D721Med (cell line): ENCODE results near the gene ZBED4.

Experiments
- DNase-seq: peaks from one replicate; pipeline ENCODE4 v3.0.0; 2011; ENCODE audit warnings: low spot score; ENCODE audit not compliant: insufficient read length
- FAIRE-seq: peaks from 2 replicates; lab custom pipeline; 2011; peaks lifted over from hg19 to GRCh38; lab: Jason Lieb, UNC
- TF ChIP-seq, protein P1 (sequence below): IDR thresholded peaks from 2 replicates; pipeline ENCODE4 v1.5.1; 2012; ENCODE audit warnings: mild to moderate bottlenecking, control low read depth; ENCODE audit not compliant: insufficient read depth; ENCODE audit errors: missing control alignments

The ZBED4 gene

DNA sequence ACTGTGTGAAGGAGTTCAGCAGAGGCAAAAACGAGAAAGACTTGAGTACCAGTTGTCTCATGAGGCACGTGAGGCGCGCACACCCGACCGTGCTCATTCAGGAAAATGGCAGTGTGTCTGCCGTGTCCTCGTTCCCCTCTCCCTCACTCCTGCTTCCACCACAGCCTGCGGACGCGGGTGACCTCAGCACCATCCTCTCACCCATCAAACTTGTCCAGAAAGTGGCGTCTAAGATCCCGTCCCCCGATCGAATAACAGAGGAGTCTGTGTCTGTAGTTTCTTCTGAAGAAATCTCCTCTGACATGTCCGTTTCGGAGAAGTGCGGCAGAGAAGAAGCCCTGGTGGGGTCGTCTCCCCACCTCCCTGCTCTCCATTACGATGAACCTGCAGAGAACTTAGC lies 30.4 kb downstream of the ZBED4 start:
- DNase-seq (no peak), FAIRE-seq (no peak)
- TF ChIP-seq, protein P1, sequence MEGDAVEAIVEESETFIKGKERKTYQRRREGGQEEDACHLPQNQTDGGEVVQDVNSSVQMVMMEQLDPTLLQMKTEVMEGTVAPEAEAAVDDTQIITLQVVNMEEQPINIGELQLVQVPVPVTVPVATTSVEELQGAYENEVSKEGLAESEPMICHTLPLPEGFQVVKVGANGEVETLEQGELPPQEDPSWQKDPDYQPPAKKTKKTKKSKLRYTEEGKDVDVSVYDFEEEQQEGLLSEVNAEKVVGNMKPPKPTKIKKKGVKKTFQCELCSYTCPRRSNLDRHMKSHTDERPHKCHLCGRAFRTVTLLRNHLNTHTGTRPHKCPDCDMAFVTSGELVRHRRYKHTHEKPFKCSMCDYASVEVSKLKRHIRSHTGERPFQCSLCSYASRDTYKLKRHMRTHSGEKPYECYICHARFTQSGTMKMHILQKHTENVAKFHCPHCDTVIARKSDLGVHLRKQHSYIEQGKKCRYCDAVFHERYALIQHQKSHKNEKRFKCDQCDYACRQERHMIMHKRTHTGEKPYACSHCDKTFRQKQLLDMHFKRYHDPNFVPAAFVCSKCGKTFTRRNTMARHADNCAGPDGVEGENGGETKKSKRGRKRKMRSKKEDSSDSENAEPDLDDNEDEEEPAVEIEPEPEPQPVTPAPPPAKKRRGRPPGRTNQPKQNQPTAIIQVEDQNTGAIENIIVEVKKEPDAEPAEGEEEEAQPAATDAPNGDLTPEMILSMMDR, result no peak

DNA sequence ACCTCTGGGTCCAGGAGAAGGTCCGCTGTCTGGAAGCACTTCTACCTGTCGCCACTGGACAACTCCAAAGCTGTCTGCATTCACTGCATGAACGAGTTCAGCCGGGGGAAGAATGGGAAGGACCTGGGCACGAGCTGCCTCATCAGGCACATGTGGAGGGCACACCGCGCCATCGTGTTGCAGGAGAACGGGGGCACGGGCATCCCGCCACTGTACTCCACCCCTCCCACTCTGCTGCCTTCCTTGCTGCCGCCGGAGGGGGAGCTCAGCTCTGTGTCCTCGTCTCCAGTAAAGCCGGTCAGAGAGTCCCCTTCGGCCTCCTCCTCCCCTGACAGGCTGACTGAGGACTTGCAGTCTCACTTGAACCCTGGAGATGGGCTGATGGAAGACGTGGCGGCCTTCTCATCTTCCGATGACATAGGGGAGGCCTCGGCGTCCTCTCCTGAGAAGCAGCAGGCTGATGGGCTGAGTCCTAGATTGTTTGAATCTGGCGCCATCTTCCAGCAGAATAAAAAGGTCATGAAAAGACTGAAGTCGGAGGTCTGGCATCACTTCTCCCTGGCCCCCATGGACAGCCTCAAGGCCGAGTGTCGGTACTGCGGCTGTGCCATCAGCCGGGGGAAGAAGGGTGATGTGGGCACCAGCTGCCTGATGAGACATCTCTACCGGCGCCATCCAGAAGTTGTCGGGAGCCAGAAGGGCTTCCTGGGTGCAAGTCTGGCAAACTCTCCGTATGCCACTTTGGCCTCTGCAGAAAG lies 31.0 kb downstream of the ZBED4 start:
- TF ChIP-seq, protein P1, result no peak
- no peak for DNase-seq
- no peak for FAIRE-seq

DNA sequence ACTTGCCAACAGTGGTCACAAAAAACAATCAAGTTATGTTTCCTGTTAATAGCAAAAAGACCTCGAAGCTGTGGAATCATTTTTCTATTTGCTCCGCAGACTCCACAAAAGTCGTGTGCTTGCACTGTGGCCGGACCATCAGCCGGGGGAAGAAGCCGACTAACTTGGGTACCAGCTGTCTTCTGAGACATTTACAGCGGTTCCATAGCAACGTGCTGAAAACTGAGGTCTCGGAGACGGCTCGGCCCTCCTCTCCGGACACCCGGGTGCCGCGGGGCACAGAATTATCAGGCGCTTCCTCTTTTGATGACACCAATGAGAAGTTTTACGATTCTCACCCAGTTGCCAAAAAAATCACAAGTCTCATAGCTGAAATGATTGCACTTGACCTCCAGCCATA lies 31.6 kb downstream of the ZBED4 start:
- FAIRE-seq (no peak), DNase-seq (no peak)
- TF ChIP-seq, protein P1, result no peak

DNA sequence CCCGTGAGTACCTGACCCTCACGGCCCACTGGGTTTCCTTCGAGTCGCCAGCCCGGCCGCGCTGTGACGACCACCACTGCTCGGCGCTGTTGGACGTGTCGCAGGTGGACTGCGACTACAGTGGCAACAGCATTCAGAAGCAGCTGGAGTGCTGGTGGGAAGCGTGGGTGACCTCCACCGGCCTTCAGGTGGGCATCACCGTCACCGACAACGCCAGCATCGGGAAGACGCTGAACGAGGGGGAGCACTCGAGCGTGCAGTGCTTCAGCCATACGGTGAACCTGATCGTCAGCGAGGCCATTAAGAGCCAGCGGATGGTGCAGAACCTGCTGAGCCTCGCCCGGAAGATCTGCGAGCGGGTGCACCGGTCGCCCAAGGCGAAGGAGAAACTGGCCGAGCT lies 32.2 kb downstream of the ZBED4 start:
- DNase-seq (no peak), FAIRE-seq (no peak)
- TF ChIP-seq, protein P1, result no peak

DNA sequence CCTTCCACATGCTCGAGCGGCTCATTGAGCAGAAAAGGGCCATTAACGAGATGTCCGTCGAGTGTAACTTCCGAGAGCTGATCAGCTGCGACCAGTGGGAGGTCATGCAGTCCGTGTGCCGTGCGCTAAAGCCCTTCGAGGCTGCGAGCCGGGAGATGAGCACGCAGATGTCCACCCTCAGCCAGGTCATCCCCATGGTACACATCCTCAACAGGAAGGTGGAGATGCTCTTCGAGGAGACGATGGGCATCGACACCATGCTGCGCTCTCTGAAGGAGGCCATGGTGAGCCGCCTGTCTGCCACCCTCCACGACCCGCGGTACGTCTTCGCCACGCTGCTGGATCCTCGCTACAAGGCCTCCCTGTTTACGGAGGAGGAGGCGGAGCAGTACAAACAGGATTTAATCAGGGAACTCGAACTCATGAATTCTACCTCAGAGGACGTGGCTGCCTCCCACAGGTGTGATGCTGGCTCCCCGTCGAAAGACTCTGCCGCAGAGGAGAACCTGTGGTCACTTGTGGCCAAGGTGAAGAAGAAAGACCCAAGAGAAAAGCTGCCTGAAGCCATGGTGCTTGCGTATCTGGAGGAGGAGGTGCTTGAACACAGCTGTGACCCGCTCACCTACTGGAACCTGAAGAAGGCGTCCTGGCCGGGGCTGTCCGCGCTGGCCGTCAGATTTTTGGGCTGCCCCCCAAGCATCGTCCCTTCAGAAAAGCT lies 32.9 kb downstream of the ZBED4 start:
- TF ChIP-seq, protein P1, result no peak
- DNase-seq (no peak), FAIRE-seq (no peak)

DNA sequence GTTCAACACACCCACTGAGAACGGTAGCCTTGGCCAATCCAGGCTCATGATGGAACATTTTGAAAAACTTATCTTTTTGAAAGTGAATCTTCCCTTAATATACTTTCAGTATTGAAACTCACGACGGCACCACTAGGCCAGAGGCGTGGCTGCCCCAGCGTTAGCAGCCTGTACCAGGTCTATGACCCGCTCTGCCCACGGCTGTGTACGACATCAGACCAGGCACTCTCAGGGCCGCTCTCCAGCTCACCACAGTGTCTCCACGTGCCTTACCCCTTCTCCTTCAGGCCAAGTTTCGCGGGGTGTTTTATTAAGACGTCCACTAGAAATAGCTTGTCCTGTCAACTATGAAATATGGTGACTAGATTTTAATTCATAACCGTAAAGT lies 33.4 kb downstream of the ZBED4 start:
- DNase-seq (no peak), FAIRE-seq (no peak)
- TF ChIP-seq, protein P1, result no peak

DNA sequence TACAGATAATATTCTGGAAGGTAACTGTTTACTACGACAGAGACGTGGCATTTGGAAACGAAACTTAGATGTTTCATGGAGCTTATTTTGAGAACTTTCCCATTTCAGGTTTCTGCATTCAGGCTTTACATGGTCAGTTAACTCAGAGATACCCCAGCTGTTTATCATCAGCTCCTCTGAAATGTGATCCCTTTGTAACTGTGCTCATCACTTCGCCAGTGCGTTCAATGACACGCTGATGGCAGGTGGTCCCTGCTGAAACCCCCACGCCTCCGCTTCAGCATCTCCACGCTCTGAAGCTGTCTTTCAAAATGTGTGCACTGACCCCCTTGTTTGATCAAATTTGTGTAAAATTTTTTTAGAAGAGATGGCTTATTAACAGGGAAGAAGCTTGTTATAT lies 34.1 kb downstream of the ZBED4 start:
- no peak for FAIRE-seq
- no peak for DNase-seq
- TF ChIP-seq, protein P1, result no peak
